Uterus (tissue), 2 donors: ENCODE data around the gene SLC2A9.

Source experiments
- POLR2A ChIP-seq, 2 donors: fragments of 450-650 bp; IDR thresholded peaks; one replicate each; pipeline ENCODE4 v1.6.1; 2016; ENCODE audit warnings: antibody characterized with exemption in 2 of 2, mild to moderate bottlenecking in 1 of 2, moderate library complexity in 1 of 2
- TF ChIP-seq, protein P1 (sequence below), 4 experiments: fragments of 200-600 bp in 2 of 4; fragments of 450-650 bp in 2 of 4; sonication (generic) in 2 of 4; IDR thresholded peaks; one replicate each; pipeline ENCODE4 v1.5.1; 2016 to 2019; ENCODE audit warnings: antibody characterized with exemption in 4 of 4, mild to moderate bottlenecking in 2 of 4, moderate library complexity in 1 of 4

DNA sequence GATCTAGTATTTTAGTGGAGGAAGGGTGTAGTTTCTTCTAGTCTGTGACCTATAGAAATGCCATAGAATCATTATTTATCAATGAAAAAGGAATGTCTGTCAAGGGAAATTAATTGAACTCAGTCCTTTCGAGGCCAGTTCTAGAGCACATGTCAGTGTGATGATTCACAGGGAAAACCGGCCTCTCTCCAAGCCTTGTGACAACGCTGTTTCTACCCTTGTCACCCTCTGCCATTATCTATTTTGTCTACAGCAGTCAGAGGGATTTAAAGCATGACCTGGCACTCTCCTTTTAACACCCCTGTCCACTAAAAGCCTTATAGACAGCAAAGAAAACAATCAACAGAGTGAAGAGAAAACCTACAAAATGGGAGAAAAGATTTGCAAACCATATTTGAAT, 120.0 kb downstream of the SLC2A9 start:
- no peak for TF ChIP-seq POLR2A (IDR thresholded peaks at IDR 0.05)
- TF ChIP-seq, protein P1, sequence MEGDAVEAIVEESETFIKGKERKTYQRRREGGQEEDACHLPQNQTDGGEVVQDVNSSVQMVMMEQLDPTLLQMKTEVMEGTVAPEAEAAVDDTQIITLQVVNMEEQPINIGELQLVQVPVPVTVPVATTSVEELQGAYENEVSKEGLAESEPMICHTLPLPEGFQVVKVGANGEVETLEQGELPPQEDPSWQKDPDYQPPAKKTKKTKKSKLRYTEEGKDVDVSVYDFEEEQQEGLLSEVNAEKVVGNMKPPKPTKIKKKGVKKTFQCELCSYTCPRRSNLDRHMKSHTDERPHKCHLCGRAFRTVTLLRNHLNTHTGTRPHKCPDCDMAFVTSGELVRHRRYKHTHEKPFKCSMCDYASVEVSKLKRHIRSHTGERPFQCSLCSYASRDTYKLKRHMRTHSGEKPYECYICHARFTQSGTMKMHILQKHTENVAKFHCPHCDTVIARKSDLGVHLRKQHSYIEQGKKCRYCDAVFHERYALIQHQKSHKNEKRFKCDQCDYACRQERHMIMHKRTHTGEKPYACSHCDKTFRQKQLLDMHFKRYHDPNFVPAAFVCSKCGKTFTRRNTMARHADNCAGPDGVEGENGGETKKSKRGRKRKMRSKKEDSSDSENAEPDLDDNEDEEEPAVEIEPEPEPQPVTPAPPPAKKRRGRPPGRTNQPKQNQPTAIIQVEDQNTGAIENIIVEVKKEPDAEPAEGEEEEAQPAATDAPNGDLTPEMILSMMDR (IDR thresholded peaks at IDR 0.05) = no peak
